HG03442 (cell line): ENCODE results near the gene EIF4E1B.
A peak's percentile ranks its signal among the peaks of the same experiment; 100 is the strongest.

Experiments used
- ATAC-seq: cut with Tn5 transposase; IDR thresholded peaks from one replicate; pipeline ENCODE4 v1.9.1; 2021; ENCODE audit warnings: mild to moderate bottlenecking, moderate library complexity; ENCODE audit not compliant: unreplicated experiment

EIF4E1B gene

GRCh38 chr5:176603091-176603490, 27.4 kb upstream of the EIF4E1B start:
- no peak for ATAC-seq

GRCh38 chr5:176606032-176606431, 24.4 kb upstream of the EIF4E1B start:
- no peak for ATAC-seq

- no peak for ATAC-seq
Observed at GRCh38 chr5:176606875-176607274, 23.6 kb upstream of the EIF4E1B start.

GRCh38 chr5:176608142-176608705, 22.3 kb upstream of the EIF4E1B start:
- no peak for ATAC-seq

GRCh38 chr5:176608937-176609723, 21.3 kb upstream of the EIF4E1B start:
- ATAC-seq = peak; percentile 26

- peak; percentile 66 for ATAC-seq
Observed at GRCh38 chr5:176609724-176610434, 20.6 kb upstream of the EIF4E1B start, which contains the start of gene GPRIN1. Gene GPRIN1, minus strand, starts transcription at chr5:176610156. Its CDS starts 10,322 bp downstream, at chr5:176599834.

GRCh38 chr5:176610435-176610773, 20.1 kb upstream of the EIF4E1B start:
- peak; percentile 14 for ATAC-seq

- ATAC-seq = no peak
Observed at GRCh38 chr5:176611435-176611834, 19.0 kb upstream of the EIF4E1B start.

GRCh38 chr5:176612008-176612407, 18.5 kb upstream of the EIF4E1B start:
- ATAC-seq = no peak

GRCh38 chr5:176612855-176613254, 17.6 kb upstream of the EIF4E1B start:
- ATAC-seq = no peak

GRCh38 chr5:176614805-176615478, 15.5 kb upstream of the EIF4E1B start:
- ATAC-seq = no peak

- ATAC-seq = no peak
Observed at GRCh38 chr5:176616511-176616910, 14.0 kb upstream of the EIF4E1B start.

- ATAC-seq = no peak
Observed at GRCh38 chr5:176618783-176619182, 11.7 kb upstream of the EIF4E1B start.

- ATAC-seq = peak; percentile 77
Observed at GRCh38 chr5:176619203-176619568, 11.3 kb upstream of the EIF4E1B start.

GRCh38 chr5:176619569-176620332, 10.7 kb upstream of the EIF4E1B start:
- no peak for ATAC-seq

- no peak for ATAC-seq
Observed at GRCh38 chr5:176620333-176620981, 10.0 kb upstream of the EIF4E1B start.

- ATAC-seq = no peak
Observed at GRCh38 chr5:176621661-176622079, 8.8 kb upstream of the EIF4E1B start.

- ATAC-seq = no peak
Observed at GRCh38 chr5:176624142-176624541, 6.3 kb upstream of the EIF4E1B start.

GRCh38 chr5:176624938-176625337, 5.5 kb upstream of the EIF4E1B start:
- ATAC-seq = no peak

- ATAC-seq = no peak
Observed at GRCh38 chr5:176625512-176625911, 5.0 kb upstream of the EIF4E1B start.
